Measurements from ENCODE around the gene RBKS.

GRCh38 chr2:27887111-27887510, 3.1 kb downstream of the RBKS start:
- TF ChIP-seq POLR2A (IDR thresholded peaks at IDR 0.05) = peak in 1 of 2 donors; percentile 9
- no peak for TF ChIP-seq CTCF (IDR thresholded peaks at IDR 0.05)

Measured in Peyer's patch (tissue), 4 donors.